Suppressor macrophage treated with lipopolysaccharide for 1 hour (primary cell): Measurements from ENCODE around the gene CCDC12.

Experiments
- DNase-seq, 3 donors: peaks; one replicate each; pipeline ENCODE4 v3.0.0-alpha.2; 2020 to 2022

CCDC12 gene

DNA sequence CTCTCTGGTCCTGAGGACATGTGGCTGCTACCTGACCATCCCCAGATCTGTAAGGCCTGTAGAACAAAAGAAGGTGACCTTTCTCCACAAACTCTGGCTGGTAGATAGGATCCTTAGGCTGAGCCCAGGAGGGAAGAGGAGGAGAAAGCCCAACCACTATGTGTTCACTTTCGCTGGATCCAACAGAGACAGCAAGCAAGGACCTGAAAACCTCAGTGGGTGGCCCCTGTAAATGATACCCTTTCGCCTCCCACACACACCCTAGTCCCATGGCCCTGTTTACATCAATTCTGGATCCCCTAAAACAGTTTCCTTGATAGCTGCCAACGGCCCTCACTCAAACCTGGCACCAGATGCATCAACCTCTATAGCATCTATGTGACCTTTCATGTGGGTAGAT, 22.4 kb downstream of the CCDC12 start:
- DNase-seq = no peak

DNA sequence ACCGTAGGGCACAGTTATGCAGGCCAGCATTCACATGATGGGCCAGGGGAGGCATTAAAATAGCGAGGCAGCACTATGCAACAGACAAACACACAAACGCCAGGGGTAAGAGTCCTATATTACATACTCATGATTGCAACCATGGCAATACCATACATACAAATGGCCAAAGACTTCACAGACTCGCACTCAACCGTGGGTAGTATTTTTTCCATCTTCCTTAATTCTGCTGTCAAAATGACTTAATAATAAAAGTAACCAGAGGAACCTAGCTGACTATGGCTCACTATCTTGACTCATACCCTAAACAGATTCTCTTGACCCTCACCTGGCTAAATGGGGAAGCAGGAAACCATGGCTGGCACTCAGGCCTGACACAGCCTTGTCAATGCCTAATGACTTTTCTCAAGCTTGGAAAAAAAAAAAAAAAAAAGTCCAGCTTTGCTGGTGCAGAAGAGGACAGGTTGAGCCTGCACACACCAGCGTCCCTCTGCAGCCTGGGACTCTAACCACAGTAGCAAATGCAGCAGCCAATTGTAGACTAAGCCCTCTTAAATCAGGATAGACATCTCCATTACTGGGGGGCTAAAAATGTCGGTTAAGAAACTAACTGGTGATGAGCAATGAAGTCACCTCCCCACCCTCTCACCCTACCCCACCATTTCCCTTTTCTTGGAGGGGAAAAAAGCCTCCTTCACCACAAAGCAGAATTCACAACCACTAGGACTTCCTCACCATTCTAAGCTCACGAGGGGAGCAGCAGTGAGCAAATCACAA, 23.1 kb downstream of the CCDC12 start:
- peak; percentile 76 to 79 (median 77) for DNase-seq

DNA sequence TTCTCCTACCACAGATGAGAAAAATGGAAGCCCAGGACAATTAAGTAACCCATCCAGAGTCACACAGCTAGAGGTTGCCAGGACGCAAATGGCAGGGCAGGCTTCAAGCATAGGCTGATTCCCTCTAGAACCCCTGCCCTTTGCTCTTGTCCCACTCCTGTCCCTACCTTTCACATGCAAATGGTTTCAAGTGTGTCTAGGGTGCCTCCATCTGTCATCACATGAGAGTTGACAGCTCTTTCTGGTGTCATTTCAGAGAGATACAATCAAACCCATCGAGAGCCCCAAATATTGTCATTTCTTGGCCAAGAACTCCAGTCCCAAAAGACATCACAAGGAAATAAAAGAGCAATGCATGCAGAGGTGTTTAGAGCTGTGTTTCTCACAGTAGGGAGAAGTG, 23.7 kb downstream of the CCDC12 start:
- no peak for DNase-seq

DNA sequence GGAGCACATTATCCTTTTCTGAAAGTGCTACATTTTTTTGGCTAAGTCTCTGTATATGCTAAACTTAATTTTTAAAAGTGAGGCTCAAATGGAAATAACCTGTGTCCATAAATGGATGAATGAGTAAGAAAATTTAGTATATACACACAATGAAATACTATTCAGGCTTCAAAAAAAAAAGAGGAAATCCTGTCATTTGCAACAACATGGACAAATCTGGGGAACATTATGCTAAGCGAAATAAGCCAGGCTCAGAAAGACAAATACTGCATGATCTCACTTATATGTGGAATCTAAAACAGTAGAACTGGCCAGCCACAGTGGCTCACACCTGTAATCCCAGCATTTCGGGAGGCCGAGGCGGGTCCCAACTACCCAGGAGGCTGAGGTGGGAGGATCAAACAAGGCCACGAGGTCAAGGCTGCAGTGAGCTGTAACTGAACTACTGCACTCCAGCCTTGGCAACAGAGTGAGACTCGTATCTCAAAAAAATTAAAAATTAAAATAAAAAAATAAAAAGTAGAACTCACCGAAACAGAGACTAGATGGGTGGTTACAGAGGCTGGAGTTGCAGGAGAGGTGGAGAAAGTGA, 25.8 kb downstream of the CCDC12 start:
- peak in 2 of 3 donors; percentile 58 to 60 for DNase-seq

DNA sequence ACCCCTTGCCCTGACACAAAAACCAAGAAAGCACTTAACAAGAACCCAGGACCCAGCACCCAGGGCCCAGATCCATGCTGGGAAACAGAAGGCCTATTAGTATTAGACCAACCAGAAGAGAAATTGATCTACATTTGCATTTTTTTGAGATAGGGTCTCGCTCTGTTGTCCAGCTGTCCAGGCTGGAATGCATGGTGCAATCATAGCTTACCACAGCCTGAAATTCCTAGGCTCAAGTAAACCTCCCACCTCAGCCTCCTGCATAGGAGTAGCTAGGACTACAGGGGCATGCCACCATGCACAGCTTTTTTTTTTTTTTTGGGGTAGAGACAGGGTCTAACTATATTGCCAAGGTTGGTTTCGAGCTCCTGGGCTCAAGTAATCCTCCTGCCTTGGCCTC, 26.4 kb downstream of the CCDC12 start:
- DNase-seq = no peak

DNA sequence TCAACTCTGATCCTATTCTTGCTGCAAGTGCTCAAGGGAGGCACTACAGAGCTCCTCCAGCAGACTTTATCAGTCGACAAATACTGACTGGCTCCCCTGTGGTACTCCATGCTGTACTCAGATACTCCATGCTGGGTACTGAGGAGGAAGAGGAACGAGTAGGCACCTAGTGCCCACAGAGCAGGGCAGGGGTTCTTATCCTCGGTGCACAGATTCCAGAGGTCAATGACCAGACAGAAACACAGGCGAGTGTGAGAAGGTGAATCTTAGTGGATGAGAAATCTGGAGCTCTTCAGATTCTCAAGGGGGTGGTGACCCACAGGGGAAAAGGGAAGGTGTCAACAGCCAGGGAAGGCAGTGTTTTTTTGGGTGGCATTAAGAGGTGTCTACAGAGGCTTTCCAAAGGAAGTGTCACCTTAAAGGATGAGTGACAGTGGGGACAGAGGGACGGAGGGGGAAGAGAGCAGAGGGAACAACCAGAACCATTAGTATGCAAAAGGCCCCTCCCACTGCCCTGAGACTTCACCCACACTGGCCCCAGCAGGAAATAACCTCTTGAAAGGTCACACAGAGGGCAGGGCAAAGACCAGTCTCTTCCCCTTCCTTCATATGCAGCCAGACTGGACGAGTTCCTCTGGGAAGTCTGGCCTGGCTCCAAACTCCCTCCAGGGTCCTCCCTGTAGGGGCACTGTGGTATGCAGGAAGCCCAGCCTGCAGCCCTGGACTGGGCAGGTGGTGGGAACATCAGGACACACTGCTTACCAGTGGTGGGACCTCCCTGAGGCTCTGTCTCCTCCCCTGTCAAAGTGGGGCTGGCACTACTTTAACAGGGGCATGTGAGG, 27.5 kb downstream of the CCDC12 start:
- peak; percentile 81 to 84 (median 82) for DNase-seq

DNA sequence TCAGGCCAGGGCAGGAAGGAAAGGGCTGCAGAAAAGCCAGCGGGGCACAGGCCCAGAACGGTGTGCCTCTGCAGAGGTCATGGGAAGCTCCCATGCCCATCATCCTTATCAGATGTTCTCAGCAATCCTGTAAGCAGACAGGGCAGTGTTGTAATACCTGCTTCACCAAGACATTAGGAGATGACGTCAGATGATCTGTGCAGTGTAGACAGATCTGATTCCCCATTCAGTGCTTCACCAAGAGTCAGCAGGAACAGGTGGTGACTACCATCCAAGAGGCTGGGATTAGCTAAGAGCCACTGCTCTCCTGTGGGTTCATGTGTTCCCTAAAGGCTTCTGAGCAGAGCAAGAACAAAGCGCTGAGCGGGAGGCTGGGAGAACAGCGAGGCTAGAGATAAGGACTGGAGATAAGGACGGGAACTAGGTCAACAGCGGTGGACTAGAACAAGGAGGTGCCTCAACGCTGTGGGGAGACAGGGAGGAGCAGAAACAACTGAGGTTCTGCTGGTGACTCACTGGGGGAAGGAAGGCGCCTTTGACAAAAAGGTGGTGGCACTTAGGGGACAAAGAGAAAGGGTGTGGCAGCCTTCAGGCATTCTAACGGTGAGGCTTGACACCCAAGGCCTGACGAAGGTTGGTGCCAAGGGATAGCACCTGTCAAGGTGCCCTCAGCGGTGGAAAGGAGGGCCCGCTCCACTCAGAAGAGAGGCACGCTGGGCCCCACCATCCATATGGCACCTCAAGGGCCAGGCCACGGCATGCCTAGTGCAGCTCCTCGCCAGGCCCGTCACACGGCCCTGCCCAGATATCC, 28.4 kb downstream of the CCDC12 start:
- peak; percentile 76 to 84 (median 78) for DNase-seq

DNA sequence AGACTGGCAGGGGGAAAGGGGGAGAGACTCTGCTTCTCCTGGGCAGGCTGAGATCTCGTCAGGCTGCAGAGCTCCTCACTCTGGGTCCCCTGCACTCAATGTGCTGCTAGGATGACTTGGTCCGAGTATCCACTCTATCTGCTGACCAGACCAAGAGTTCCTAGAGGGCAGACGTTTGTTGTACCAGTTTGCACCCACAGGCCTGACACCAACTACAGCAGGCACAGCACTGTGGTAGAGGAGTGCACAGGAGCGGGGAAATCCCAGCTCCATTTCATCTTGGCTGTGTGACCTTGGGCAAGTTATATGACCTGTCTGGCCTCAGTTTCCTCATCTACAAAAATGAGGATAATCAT, 29.0 kb downstream of the CCDC12 start:
- no peak for DNase-seq

DNA sequence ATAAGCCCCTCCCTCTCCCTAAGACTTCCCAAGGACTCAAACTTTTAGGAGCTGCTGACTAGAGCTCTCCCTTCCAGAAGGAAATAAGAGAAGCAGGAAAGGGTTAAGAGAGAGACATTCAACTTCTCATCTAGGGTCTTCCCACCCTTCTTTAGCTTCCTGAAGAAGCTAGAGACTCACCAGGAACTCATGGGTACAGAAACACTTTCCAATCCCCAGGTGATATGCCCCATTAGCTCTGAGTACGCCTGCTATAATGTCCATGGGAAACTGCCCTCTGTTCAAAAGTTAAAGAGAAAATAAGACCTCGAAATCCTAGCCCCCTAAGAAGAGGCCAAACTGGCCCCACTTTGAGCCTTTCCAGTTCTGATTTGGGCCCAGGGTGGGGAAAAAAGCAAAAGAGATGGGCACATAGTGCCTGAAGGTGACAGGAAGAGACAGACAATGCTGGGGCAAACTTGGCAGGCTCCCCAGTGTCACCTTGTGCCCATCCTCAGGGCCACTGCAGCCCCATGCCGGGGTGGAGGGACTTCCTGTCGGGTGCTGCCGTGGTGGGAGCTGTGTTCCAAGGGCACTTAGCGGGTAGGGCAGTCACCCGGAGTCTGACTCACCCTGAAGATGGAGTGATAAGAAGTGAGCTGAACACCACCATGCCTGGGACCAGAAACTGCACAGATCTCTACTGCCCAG, 29.5 kb downstream of the CCDC12 start:
- DNase-seq = peak in 2 of 3 donors; percentile 20 to 34

DNA sequence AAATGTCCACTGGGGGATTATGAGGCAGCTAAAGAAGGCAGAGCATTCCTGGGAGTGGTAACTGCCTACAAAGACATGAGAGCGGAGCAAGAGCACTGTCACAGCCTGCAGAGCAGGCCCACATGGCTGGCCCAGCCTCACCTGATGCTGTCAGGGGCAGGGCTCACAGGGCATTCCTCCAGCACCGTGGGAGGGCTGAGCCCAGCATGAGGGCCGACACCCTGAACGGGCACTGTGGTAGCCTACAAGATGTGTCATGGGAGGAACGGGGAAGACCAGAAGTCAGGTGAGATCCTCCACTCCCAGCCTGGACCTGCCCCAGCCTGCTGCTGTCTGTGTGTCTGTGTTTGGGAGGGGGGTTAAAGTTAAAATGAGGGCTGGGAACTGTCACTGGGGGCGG, 30.1 kb downstream of the CCDC12 start:
- DNase-seq = no peak

DNA sequence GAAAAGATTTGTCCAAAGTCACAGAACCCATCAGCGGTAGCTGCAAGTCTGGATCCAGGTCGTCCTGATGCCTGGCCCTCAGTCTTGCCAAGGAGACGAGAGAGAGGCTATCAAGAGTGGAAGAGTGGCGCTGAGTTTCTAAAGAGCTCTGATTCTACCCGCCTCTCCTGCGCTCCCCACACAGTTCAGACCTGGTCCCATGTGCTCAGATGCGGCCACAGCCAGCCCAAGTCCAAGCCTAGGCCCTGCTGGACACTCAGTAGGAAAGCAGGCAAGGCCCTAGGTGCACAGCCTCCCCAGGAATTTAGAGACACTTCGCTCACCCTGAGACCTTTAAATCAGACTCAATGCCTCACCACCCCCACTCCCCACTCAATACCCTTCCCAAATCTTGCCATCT, 32.4 kb downstream of the CCDC12 start:
- no peak for DNase-seq

DNA sequence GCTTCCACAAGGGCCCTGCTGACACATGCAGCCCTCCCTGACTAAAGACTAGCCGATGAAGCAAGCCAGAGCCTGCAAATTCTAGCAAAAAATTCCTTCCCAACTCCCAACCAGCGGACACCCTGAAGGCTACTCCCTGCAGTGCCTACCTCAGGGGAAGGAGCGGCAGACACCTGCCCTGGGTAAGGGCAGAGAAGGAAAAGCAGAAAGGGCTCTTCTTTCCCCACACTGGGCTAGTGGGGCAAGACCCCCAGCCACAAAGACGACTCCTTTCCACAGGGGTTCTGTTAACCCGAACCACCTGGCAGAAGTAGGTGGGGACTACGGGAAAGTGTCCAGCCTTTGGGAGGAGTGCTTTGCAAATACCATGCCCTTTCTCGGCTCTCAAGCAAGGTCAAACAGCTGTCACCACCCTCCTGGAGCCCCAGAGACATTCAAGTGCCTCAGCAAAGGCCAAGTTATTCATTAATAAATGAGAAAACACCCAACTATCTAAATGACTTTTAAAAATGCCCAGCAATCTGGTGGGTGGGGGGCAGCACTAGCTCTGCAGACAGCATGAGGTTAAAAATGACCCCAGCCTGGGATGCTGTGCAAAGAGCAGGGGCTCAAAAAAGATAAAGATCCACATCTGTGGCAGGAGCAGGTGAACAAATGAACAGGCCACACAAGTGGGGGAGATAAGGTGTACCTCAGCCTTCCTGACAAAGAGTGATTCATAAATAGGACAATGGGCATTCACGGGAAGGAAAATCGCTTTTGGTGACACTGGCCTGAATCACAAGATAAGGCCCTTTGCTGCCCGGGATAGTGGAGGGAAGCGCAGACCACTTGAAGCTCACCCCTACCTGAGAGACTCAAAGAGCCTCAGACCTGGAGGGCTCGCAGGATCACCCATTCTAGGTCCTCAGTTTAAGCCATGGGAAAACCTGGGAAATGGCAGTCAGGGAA, 33.0 kb downstream of the CCDC12 start:
- no peak for DNase-seq

DNA sequence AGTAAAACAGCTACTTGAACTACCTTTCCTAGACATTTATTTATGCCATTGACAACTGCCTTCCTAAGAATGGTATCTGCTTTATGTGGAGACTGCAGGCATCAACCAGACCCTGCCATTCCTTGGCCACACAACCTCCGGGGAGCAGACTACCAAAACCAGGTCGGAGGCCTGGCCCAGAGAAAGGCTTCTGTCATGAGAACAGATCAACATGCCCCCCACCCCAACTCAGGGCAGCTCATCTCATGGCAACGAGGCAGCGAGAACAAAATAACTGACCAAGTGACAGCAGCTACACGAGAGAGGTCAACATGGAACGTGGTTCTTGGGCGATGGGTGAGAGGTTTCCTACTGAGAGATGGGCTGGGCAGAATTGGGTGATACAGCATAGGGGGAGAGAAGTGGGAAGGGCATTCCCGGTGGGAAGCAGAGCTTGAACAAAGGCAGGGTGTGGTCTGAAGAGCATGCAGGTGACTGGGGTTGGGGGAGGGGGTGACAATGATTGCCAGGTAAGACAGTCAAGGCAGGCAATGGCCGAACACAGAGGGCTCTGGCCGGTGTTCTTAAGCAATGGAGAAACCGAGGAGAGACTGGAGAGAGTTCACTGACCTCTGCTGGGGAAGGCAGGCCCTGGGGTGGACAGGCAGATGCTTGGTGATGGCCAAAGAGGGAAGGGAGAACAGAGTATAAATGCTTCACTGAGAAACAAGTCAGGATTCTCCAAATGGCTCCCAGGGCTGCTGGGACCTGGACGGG, 33.9 kb downstream of the CCDC12 start:
- no peak for DNase-seq

DNA sequence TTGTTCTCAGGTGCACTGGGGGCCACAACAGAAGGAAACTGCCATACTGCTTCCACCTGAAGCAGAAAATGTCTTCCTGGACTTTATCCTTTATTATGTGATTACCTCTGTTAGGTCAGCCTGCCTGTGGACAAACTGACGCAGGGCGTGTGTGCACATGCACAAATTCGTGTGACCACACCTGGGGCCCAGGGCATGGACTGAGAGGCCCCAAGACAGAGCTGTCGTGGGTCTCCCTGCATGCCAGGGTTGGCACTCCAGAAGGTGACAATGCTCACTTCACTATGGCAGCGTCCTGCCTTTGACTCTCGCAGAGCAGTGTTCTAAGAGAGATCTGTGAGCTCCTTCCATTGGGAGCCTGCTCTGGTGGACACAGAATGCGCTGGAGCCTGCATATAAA, 34.5 kb downstream of the CCDC12 start:
- DNase-seq = no peak

DNA sequence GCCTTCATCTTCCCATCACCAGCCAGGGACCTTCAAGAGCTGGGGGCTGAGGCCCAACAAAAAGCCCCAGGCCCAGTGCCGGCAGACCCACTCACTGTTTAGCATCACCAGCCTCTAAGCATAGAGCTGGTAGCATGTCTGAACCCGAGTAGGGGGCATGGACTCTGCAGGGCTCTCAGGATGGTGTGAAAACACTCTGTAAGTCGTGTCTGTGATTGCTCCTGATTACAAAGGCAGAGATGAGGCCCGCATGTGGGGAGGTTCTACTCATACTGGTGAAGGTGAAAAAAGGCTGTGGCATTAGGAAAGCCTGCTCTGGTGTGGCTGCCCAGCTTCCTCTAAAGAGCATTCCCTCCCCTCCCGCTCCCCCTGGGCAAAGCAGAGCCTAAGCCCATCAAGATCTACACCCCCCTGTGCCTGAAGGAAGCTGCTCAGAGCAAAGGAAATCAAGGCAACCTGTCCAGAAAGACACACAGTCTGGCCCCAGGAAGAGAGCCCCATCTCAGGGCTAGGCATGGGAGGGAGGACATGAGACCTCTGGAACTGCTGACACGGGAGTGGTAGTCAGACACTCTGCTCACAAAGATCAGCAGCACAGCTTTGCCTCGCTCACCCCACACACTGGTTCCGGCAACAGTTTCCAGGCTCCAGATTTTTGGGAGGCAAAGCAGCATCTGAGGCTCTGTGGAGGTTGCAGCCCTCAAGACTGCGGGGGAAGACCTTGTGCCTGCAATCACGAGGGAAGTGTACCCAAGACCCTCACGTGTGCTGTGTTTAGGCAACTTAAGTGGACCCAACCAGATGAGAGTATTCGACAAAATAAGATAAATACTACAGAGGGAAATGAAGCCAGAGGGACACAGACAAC, 36.7 kb downstream of the CCDC12 start:
- no peak for DNase-seq

DNA sequence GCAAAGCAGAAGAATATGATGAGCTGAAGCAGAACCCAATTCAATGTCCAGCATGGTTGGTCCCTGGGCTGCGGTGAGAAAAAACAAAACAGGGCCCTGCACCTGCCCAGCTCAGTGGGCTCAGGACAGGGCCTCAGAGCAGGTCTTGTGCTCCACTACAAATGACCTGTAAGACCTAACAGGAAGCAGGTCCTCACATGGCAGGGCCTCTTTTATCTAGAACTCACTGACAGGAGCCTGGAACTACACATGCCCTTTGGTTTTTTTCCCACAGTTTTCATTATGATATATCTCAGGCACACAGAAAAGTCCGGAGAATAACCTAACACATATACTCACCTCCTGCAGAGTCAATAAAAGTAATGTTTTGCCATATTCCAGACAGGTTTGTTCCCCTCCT, 38.4 kb downstream of the CCDC12 start:
- DNase-seq = no peak

DNA sequence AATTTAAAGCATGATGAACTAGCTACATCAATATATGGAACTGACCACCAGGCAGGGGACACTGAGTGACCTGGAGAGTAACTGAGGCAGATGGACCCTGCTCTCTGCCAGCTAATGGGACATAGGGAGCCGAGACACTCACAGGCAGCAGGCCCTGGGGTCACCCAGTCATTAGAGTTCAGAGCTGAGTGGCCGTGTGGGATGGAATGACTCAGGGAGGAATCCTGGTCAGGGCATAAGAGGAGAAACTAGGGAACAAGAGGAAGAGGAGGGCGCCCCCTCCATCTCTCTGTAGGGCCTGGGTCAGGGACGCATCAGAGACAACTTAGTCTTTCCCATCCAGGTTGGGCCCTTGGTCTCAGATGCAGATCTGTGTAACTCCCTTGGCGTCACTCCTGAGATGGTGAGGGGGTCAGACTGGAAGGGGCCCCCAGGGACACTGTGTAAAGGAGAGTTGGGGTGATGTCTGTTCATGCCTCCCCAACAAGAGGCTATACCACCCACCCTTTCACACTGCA, 39.8 kb downstream of the CCDC12 start:
- DNase-seq = peak; percentile 63 to 77 (median 76)

DNA sequence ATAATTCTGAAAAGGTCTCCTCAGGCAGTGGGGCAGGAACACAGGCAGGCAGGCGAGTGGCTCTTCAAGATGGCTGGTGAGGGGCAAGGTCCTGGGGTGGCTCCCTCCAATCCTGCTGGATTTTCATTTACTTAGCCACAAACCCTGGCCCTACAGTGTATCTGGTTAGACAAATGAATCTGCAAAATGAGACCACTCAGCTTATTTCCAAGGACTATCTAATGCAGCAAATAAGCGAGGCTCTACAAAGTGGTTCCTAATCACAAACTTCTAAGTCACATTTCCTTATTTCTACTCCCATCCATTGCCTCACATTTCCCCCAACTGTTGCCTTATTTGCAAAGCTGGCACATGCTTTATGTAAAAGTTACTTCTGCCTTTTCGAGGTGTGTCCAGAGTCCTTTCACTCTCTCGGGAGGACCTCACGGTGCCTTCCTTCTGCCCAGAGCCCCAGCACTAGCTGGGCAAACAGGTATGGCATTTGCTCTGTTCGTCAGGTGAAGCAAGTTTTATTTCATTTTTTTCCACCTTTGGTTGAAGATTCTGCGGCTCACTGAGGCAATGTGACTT, 40.5 kb downstream of the CCDC12 start:
- peak; percentile 52 to 77 (median 68) for DNase-seq
